Neural progenitor cell (in vitro differentiated cells): Measurements from ENCODE around the gene SEZ6L.
A peak's percentile ranks its signal among the peaks of the same experiment; 100 is the strongest.

Source experiments
- CTCF ChIP-seq: fragments of 200-600 bp; sonication (generic); IDR thresholded peaks from 2 replicates; pipeline ENCODE4 v1.5.1; 2017; ENCODE audit warnings: antibody characterized with exemption, mild to moderate bottlenecking
- EZH2 ChIP-seq: fragments of 200-600 bp; sonication (generic); IDR thresholded peaks from 2 replicates; pipeline ENCODE4 v1.6.1; 2017; ENCODE audit warnings: antibody characterized with exemption, mild to moderate bottlenecking, moderate library complexity

GRCh38 chr22:26398741-26399153 lies 229.5 kb downstream of the SEZ6L start:
- TF ChIP-seq CTCF (peak; percentile 79), EZH2 (no peak)
